ENCODE results near the gene DCDC1.

DNA sequence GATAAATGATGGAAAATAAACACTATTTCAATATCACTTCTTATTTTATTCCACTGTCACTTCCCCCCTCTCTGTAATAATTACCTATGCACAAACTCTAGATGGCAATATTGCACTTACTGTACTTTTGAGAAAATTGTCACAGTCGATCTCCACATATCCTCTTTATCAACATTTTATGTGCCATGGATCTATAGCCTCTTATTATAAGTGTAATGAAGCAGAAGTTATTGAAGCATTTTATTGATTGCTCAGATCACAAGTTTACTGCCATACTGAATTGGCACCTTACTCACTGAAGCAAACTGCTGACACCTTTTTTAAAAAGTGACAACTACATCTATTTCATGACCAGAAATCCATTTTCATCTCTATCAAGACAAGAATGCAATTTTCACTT lies 133.4 kb downstream of the DCDC1 start:
- TF ChIP-seq EP300 (IDR thresholded peaks at IDR 0.05; ENCODE audit: borderline replicate concordance): no peak
- no peak for TF ChIP-seq FOXM1 (IDR thresholded peaks at IDR 0.05; ENCODE audit: borderline replicate concordance, low read depth)
- no peak for TF ChIP-seq YY1 (IDR thresholded peaks at IDR 0.05; ENCODE audit: low read depth)
- no peak for TF ChIP-seq TCF12 (IDR thresholded peaks at IDR 0.05; ENCODE audit: low read depth)
- TF ChIP-seq TEAD4 (IDR thresholded peaks at IDR 0.05): no peak
- peak; percentile 48; the same call in 1 of the 2 replicates for TF ChIP-seq RAD21 (IDR thresholded peaks at IDR 0.05; ENCODE audit: low read depth)
- TF ChIP-seq, protein P1, sequence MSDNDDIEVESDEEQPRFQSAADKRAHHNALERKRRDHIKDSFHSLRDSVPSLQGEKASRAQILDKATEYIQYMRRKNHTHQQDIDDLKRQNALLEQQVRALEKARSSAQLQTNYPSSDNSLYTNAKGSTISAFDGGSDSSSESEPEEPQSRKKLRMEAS (IDR thresholded peaks at IDR 0.05): no peak
- no peak for TF ChIP-seq NFIC (IDR thresholded peaks at IDR 0.05)
- no peak for TF ChIP-seq TAF1 (IDR thresholded peaks at IDR 0.05; ENCODE audit: low read depth)
- TF ChIP-seq, protein P2, sequence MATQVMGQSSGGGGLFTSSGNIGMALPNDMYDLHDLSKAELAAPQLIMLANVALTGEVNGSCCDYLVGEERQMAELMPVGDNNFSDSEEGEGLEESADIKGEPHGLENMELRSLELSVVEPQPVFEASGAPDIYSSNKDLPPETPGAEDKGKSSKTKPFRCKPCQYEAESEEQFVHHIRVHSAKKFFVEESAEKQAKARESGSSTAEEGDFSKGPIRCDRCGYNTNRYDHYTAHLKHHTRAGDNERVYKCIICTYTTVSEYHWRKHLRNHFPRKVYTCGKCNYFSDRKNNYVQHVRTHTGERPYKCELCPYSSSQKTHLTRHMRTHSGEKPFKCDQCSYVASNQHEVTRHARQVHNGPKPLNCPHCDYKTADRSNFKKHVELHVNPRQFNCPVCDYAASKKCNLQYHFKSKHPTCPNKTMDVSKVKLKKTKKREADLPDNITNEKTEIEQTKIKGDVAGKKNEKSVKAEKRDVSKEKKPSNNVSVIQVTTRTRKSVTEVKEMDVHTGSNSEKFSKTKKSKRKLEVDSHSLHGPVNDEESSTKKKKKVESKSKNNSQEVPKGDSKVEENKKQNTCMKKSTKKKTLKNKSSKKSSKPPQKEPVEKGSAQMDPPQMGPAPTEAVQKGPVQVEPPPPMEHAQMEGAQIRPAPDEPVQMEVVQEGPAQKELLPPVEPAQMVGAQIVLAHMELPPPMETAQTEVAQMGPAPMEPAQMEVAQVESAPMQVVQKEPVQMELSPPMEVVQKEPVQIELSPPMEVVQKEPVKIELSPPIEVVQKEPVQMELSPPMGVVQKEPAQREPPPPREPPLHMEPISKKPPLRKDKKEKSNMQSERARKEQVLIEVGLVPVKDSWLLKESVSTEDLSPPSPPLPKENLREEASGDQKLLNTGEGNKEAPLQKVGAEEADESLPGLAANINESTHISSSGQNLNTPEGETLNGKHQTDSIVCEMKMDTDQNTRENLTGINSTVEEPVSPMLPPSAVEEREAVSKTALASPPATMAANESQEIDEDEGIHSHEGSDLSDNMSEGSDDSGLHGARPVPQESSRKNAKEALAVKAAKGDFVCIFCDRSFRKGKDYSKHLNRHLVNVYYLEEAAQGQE (IDR thresholded peaks at IDR 0.05; ENCODE audit: low read depth): no peak

Data from Ishikawa (cell line).